ENCODE data around the gene LYRM4.

LYRM4 gene

GRCh38 chr6:5115168-5115567 is 145.6 kb downstream of the LYRM4 start:
- DNase-seq, result no peak

GRCh38 chr6:5113096-5113495 is 147.7 kb downstream of the LYRM4 start:
- no peak for DNase-seq

- DNase-seq, result no peak
Measured at GRCh38 chr6:5112066-5112799, 148.5 kb downstream of the LYRM4 start.

- DNase-seq, result no peak
Measured at GRCh38 chr6:5111626-5112025, 149.1 kb downstream of the LYRM4 start.

DNA sequence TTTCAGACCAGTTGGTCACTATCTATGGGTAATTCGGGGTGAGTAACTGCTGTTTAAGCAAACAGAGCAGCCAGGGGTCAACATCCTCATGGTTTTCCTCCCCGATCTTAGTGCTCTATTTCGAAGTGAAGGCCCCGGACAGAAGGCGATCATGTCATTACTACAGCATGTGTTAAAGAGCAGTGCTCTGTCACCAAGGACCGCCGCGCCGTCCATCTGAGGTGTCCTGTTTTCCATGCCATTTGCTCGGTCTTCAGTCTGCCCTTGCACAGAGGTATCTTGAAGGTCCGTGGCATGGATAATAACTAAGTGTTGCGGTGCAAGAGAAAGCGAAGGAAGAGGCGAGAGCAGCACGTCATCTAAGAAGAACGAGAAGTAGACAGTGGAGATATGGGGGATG is 150.5 kb downstream of the LYRM4 start:
- DNase-seq, result no peak

DNA sequence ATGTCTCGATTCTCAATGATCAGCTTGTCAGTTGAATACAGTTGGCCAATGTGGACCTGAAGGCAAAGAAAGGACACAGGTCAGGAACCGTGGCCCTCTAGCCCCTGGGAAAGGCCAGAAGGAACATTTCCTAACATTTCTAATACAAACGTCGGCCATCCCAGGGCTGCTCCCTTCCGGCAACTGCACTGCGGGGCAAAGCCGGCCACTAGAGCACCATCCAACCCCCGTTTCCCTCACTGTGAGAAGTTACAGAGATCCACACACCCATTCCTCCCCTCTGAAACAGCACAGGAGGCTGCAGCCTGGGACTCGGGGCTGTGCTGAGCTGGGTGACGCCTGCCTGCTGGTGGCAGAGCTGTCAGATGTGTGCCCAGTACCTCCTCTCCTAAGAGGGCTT is 151.3 kb downstream of the LYRM4 start:
- no peak for DNase-seq

GRCh38 chr6:5108536-5109150 is 152.1 kb downstream of the LYRM4 start:
- no peak for DNase-seq

DNA sequence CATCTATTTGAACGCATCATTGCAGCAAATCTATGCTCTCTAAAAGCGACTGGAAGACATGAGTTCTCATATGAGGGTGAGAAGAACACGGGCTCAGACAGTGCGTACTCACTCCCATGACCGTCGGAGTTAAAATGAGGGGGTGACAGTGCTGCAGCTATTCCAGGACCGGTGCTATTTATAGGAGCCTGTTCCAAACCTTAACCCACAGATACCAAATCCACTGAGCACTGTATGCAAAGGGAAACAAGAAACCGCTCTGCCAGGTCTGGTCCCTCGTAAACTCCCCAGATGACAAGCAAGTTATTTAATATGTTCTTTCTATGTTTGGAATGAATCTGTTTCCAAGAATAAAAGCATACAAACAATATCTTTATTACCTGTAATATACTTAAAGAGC is 152.7 kb downstream of the LYRM4 start:
- no peak for DNase-seq

GRCh38 chr6:5107341-5107740 is 153.4 kb downstream of the LYRM4 start:
- DNase-seq, result no peak

DNA sequence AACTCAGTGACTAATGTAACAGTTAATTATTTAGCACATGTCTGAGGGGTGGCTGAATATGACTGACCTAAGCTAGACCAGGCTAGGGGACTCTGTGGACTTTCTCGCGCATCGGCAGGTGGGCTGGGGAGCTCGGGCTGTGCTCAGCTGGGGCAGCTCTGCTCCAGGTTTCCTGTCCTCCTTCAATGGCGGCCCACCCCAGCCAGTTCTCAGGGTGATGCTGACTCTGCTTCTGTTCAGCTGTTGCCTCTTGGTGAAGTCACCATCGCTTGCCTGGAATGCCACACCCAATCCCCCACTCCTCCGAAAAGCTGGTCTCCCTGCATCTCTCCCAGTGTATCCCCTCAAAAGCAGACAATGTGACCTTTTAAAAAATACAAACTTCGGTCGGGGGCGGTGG is 155.6 kb downstream of the LYRM4 start:
- DNase-seq, result no peak

DNA sequence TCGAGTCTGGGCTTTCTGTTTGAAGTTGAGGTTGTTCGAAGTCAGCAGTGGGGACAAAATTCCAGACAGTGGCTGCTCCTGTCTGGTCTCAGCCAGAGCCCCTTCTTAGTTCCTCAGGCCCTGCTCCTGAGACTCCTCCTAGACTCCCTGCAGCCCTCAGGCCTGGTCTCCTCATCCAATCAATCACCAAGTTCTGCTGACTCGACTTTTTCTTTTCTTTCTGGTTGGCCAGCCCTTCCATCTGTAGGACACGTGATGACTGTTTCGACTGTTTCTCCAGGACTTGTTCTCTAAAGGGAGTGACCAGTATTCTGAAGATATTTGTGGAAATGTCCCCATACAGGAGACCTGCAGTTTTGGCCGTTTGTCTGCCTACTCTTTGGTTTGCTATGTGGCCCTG is 156.1 kb downstream of the LYRM4 start:
- no peak for DNase-seq

GRCh38 chr6:5103250-5103649 is 157.5 kb downstream of the LYRM4 start:
- DNase-seq, result no peak

- no peak for DNase-seq
Measured at GRCh38 chr6:5102267-5102970, 158.3 kb downstream of the LYRM4 start.

GRCh38 chr6:5100806-5101205 is 159.9 kb downstream of the LYRM4 start:
- DNase-seq, result no peak

GRCh38 chr6:5099537-5099936 is 161.2 kb downstream of the LYRM4 start:
- no peak for DNase-seq

- DNase-seq, result no peak
Measured at GRCh38 chr6:5098501-5099270, 162.1 kb downstream of the LYRM4 start.

- DNase-seq, result no peak
Measured at GRCh38 chr6:5096482-5096881, 164.3 kb downstream of the LYRM4 start.

- DNase-seq, result no peak
Measured at GRCh38 chr6:5095236-5095635, 165.5 kb downstream of the LYRM4 start.

DNA sequence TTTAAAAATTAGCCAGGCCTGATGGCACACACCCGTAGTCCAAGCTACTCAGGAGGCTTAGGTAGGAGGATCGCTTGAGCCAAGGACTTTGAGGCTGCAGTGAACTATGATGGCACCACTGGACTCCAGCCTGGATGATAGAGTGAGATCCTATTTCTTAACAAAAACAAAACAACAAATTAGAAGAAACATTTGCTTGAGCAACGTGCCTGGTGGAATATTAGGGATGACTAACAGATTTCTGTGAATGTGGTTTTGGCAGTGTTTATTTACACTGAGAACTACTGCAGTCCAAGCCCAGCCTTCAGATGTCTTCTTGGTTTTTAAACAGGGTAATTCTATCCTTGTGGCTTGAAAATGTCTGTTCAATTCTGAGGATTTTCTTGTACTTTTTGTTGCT is 166.4 kb downstream of the LYRM4 start:
- no peak for DNase-seq

GRCh38 chr6:5093231-5094015 is 167.3 kb downstream of the LYRM4 start:
- DNase-seq, result no peak

DNA sequence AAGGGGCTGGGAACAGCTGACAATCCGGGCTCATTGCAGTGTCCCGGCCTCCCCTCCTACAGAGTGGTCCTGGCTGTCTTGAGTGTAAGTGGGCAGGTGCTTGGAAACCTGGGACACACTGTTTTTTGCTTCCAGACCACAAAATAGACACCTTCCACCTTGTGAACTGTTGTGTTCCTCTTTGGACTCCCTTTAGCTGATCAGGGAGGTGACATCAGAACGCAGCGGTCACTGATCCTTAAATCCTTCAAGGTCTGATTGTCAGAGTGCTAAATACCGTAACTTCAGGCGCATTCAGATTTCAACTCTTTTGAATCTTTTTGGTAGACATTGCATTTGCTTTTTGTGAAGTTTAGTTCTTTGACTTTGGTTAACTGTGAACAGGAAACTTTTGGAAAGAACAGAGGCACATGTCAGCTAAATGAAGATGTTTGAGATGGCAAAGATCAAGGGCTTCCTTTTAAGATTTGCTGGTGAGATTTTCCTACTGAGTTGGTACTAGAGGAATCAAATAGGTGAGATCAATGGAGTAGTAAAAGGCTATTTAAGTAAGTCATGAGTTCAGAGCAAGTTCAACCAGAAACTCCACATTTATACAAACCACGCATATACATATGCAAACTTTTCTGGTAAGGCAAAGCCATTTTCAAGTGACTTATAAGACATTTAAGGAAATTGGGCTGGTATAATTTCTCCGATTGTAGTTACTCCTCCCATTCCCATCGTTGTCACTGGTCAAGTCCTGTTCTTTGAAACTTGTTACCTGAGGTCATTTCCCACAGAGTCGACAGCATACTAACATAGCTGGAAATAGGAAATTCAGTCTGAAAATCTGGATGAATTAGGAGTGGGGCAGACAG is 169.3 kb downstream of the LYRM4 start:
- no peak for DNase-seq

GRCh38 chr6:5090603-5091002 is 170.1 kb downstream of the LYRM4 start:
- DNase-seq, result no peak

Data from NCI-H1092 (cell line).